DOHH2 (cell line): Measurements from ENCODE around the gene HMCN2.

ENCODE experiments used
- H3F3A ChIP-seq: fragments of 200-600 bp; sonication (generic), shearing (Covaris generic); 2 replicates; pipeline ENCODE4 v1.6.0; 2016; ENCODE audit warnings: antibody characterized with exemption, mild to moderate bottlenecking; ENCODE audit not compliant: control insufficient read depth, insufficient read depth
- H3K27ac ChIP-seq: fragments of 200-600 bp; sonication (generic); 2 replicates; pipeline ENCODE4 v1.5.1; 2014; ENCODE audit warnings: low read depth, mild to moderate bottlenecking, low read length, moderate library complexity
- H3K27me3 ChIP-seq: fragments of 200-600 bp; sonication (generic); 2 replicates; pipeline ENCODE4 v1.6.1; 2014; ENCODE audit warnings: mild to moderate bottlenecking, low read length, mixed read lengths; ENCODE audit not compliant: control insufficient read depth
- H3K36me3 ChIP-seq: fragments of 200-600 bp; sonication (generic); 2 replicates; pipeline ENCODE4 v1.6.1; 2014; ENCODE audit warnings: mild to moderate bottlenecking, low read length, moderate library complexity, mixed read lengths; ENCODE audit not compliant: control insufficient read depth
- H3K4me1 ChIP-seq: fragments of 200-600 bp; sonication (generic); 2 replicates; pipeline ENCODE4 v1.6.1; 2014; ENCODE audit warnings: mild to moderate bottlenecking, low read length, mixed read lengths; ENCODE audit not compliant: control insufficient read depth
- H3K4me2 ChIP-seq: fragments of 200-600 bp; sonication (generic); 2 replicates; pipeline ENCODE4 v1.6.0; 2014; ENCODE audit warnings: mild to moderate bottlenecking, low read length, moderate library complexity
- H3K4me3 ChIP-seq: fragments of 200-600 bp; sonication (generic); 2 replicates; pipeline ENCODE4 v1.5.1; 2014; ENCODE audit warnings: mild to moderate bottlenecking, low read length, mixed read lengths
- H3K79me2 ChIP-seq: fragments of 200-600 bp; sonication (generic); 2 replicates; pipeline ENCODE4 v1.6.1; 2014; ENCODE audit warnings: mild to moderate bottlenecking, low read length, mixed read lengths; ENCODE audit not compliant: control insufficient read depth
- H3K9me2 ChIP-seq: fragments of 200-600 bp; sonication (generic); replicated peaks from 2 replicates; pipeline ENCODE4 v1.6.1; 2014; ENCODE audit warnings: mild to moderate bottlenecking, low read length, mixed read lengths; ENCODE audit not compliant: control insufficient read depth
- H3K9me3 ChIP-seq: fragments of 200-600 bp; sonication (generic); 2 replicates; pipeline ENCODE4 v1.6.1; 2014; ENCODE audit warnings: antibody characterized with exemption, low read length, mixed read lengths; ENCODE audit not compliant: control insufficient read depth, insufficient read depth
- H4K20me1 ChIP-seq: fragments of 200-600 bp; sonication (generic); 2 replicates; pipeline ENCODE4 v1.6.0; 2014; ENCODE audit warnings: low read depth, mild to moderate bottlenecking, antibody characterized with exemption, low read length, moderate library complexity; ENCODE audit not compliant: control insufficient read depth, insufficient read depth
- EZH2phosphoT487 ChIP-seq: fragments of 200-600 bp; sonication (generic); IDR thresholded peaks from 2 replicates; pipeline ENCODE4 v1.6.1; 2017; ENCODE audit warnings: borderline replicate concordance, mild to moderate bottlenecking, antibody characterized with exemption, low read length, moderate library complexity, mixed read lengths
- TF ChIP-seq, protein P1 (sequence below): fragments of 200-600 bp; sonication (generic); IDR thresholded peaks from one replicate; pipeline ENCODE4 v1.5.1; 2014; ENCODE audit warnings: antibody characterized with exemption, mild to moderate bottlenecking, low read depth, low read length; ENCODE audit not compliant: poor library complexity, severe bottlenecking

HMCN2 gene

DNA sequence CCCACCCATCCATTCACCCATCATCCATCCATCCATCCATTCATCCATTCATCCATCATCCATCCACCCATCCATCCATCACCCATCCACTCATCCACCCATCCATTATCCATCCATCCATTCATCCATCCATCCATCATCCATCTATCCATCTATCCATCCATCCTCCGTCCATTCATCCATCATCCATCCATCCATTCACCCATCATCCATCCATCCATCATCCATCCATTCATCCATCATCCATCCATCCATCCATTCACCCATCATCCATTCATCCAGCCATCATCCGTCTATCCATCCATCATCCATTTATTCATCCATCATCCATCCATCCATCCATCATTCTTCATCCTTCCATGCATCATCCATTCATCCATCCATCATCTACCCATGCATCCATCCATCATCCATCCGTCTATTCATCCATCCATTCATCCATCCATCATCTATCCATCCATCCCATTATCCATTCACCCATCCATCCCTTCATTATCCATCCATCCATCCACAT is 189.3 kb downstream of the HMCN2 start:
- Histone ChIP-seq H3K27me3 (no peaks in the 10 kb centered on the region), H3K9me3 (no peaks in the 10 kb centered on the region), H4K20me1 (no peaks in the 10 kb centered on the region), H3K4me1 (peaks cover 5% of the 10 kb centered on the region), H3K36me3 (no peaks in the 10 kb centered on the region), H3F3A (no peaks in the 10 kb centered on the region), H3K4me3 (no peak overlapping the region), H3K9me2 (no peaks in the 10 kb centered on the region), H3K4me2 (no peak overlapping the region), H3K27ac (no peak overlapping the region), H3K79me2 (no peaks in the 10 kb centered on the region)
- TF ChIP-seq, protein P1, sequence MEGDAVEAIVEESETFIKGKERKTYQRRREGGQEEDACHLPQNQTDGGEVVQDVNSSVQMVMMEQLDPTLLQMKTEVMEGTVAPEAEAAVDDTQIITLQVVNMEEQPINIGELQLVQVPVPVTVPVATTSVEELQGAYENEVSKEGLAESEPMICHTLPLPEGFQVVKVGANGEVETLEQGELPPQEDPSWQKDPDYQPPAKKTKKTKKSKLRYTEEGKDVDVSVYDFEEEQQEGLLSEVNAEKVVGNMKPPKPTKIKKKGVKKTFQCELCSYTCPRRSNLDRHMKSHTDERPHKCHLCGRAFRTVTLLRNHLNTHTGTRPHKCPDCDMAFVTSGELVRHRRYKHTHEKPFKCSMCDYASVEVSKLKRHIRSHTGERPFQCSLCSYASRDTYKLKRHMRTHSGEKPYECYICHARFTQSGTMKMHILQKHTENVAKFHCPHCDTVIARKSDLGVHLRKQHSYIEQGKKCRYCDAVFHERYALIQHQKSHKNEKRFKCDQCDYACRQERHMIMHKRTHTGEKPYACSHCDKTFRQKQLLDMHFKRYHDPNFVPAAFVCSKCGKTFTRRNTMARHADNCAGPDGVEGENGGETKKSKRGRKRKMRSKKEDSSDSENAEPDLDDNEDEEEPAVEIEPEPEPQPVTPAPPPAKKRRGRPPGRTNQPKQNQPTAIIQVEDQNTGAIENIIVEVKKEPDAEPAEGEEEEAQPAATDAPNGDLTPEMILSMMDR = no peak
- TF ChIP-seq EZH2phosphoT487 = no peak

DNA sequence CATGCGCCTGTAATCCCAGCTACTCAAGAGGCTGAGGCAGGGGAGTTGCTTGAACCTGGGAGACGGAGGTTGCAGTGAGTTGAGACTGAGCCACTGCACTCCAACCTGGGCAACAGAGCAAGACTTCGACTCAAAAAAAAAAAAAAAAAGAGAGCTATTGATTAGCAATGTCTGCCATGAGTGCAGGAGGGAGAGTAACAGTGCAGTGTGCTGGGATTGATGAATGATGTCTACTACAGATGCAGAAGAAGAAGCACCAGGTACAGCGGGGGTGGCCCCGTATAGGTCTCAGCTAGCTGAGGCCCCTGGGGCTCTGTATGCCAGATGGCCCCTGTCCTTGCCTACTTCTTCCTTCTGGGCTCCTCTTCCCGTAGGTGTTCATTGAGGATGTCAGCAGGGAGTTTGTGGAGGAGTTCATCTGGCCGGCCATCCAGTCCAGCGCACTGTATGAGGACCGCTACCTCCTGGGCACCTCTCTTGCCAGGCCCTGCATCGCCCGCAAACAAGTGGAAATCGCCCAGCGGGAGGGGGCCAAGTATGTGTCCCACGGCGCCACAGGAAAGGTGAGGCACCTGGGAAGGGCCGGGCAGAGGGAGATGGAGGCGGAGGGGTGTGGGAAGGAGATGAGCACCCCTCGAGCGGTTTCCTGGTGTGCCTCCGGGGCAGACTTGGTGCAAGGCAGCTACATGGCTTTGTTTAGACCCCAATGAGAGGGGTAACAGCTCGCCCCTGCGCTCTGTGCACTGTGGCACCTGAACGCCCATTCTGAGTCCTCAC is 192.7 kb downstream of the HMCN2 start:
- H3K9me2 ChIP-seq = no peaks in the 10 kb centered on the region
- no peaks in the 10 kb centered on the region for H3K36me3 ChIP-seq
- H3K4me3 ChIP-seq = no peak overlapping the region
- no peaks in the 10 kb centered on the region for H4K20me1 ChIP-seq
- no peaks in the 10 kb centered on the region for H3K4me1 ChIP-seq
- no peak overlapping the region for H3K27ac ChIP-seq
- no peak for TF ChIP-seq EZH2phosphoT487
- TF ChIP-seq, protein P1 = no peak
- H3K79me2 ChIP-seq = no peaks in the 10 kb centered on the region
- no peaks in the 10 kb centered on the region for H3F3A ChIP-seq
- H3K27me3 ChIP-seq = no peaks in the 10 kb centered on the region
- H3K9me3 ChIP-seq = no peaks in the 10 kb centered on the region
- no peak overlapping the region for H3K4me2 ChIP-seq

DNA sequence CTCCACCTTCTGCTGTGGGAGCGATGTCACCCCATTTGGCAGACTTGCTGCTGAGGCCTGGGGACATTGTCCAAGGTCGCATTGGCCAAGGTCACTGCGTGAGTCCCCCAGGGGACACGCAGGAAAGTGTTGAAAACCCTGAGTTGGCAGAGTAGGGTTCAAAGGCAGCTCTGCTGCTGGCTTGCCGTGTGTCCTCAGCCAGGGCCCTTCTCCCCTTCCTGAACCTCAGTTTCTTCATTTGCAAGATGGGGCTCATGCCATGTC is 193.2 kb downstream of the HMCN2 start:
- Histone ChIP-seq H3K79me2 (no peaks in the 10 kb centered on the region), H3K9me3 (no peaks in the 10 kb centered on the region), H3K9me2 (no peaks in the 10 kb centered on the region), H3F3A (no peaks in the 10 kb centered on the region), H3K27ac (no peak overlapping the region), H3K4me1 (no peaks in the 10 kb centered on the region), H4K20me1 (no peaks in the 10 kb centered on the region), H3K4me2 (no peak overlapping the region), H3K36me3 (no peaks in the 10 kb centered on the region), H3K27me3 (no peaks in the 10 kb centered on the region), H3K4me3 (no peak overlapping the region)
- TF ChIP-seq EZH2phosphoT487 = no peak
- TF ChIP-seq, protein P1 = no peak
